ENCODE results near the gene OSGIN1. TPM values are rescaled to one million over a fixed set of nuclear protein-coding genes. Genes with fewer than 3 reads are reported as not detected.

The OSGIN1 gene
- total and polyA plus RNA-seq, 7 donors: 3.6 to 9.9 (median 5.4) TPM

DNA sequence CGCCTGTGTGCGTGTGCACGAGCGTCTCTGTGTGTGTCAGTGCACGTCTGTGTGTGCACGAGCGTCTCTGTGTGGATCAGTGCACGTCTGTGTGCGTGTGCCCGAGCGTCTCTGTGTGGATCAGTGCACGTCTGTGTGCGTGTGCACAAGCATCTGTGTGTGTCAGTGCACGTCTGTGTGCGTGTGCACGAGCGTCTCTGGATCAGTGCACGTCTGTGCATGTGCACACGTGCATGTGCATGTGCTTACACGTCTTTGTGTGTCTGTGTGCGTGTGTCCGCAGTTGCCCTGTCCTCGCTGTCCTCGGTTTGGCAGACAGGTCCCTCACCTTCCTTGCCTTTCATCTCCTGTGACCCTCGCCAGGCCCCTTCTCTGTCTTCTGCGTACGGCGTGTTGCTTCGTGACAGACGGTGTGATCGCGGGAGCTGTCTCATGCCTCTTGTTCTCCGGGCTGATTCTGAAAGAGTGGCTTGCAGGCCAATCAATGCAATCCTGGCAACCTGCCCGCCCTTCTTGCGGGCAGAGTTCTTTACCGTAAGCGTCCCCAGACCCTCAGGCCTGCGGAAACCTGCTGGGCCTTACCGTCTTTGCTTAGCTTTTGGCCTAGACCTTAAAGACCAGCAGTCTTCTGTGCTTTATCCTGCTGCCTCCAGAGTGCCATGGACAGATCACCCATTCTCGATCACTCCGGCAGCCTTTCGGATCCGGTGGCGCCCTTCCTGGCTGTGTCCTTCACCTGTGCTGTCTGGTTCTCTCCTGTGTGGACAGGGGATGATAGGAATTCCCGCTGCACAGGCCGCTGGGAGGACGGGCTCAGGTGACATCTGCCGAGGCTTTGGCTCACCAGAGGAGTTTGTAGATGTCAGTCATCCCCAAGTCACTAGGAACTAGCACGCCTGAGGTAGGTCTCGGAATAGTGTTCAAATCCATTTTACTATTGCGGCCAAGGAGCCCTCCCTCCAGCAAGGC is 35.6 kb upstream of the OSGIN1 start:
- intact Hi-C loops (cut with DNase I): no loop called here
- no peaks in the 10 kb centered on the region for H3K4me1 ChIP-seq
- 97% methylated on average over 51 of the region's 51 CpGs for WGBS, 2 donors
- peak; percentile 66 for DNase-seq
- H3K27me3 ChIP-seq: no peaks in the 10 kb centered on the region
- H3K4me3 ChIP-seq: no peak overlapping the region
- H3K9me3 ChIP-seq: no peaks in the 10 kb centered on the region
- TF ChIP-seq POLR2AphosphoS5 (IDR thresholded peaks at IDR 0.05): no peak
- no peak for TF ChIP-seq EP300 (IDR thresholded peaks at IDR 0.05)
- no peak for TF ChIP-seq CTCF (IDR thresholded peaks at IDR 0.05)
- TF ChIP-seq POLR2A (IDR thresholded peaks at IDR 0.05): no peak
- no peak overlapping the region for H3K27ac ChIP-seq
- peaks cover 53 to 77% (median 62%) of the 10 kb centered on the region in 4 donors for H3K36me3 ChIP-seq

DNA sequence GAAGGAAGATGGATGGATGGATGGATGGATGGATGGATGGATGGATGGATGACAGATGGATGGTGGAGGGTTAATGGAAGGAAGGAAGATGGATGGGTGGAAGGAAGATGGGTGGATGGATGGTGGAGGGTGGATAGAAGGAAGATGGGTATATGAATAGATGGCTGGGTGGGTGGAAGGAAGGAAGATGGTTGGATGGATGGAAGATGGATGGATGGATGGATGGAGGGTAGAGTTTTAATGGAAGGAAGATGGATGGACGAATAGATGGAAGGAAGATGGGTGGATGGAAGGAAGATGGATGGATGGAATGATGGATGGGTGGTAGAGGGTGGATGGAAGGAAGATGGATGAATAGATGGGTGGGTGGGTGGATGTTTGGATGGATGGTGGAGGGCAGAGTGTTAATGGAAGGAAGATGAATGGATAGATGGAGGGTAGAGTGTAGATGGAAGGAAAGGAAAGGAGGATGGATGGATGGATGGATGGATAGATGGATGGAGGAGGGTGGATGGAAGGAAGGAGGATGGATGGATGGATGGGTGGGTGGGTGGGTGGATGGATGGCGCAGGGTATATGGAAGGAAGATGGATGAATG is 32.0 kb upstream of the OSGIN1 start:
- no peaks in the 10 kb centered on the region for H3K27me3 ChIP-seq
- intact Hi-C loops (cut with DNase I): no loop called here
- no peaks in the 10 kb centered on the region for H3K9me3 ChIP-seq
- H3K36me3 ChIP-seq: peaks cover 32 to 44% (median 37%) of the 10 kb centered on the region in 4 donors
- WGBS, 2 donors: 93% methylated on average over 2 of the region's 2 CpGs
- H3K27ac ChIP-seq: no peak overlapping the region
- H3K4me1 ChIP-seq: no peaks in the 10 kb centered on the region
- DNase-seq: no peak
- no peak overlapping the region for H3K4me3 ChIP-seq
- TF ChIP-seq CTCF (IDR thresholded peaks at IDR 0.05) (no peak), POLR2AphosphoS5 (IDR thresholded peaks at IDR 0.05) (no peak), EP300 (IDR thresholded peaks at IDR 0.05) (no peak), POLR2A (IDR thresholded peaks at IDR 0.05) (no peak)

GRCh38 chr16:83923581-83924365 is 29.3 kb upstream of the OSGIN1 start:
- TF ChIP-seq POLR2A (IDR thresholded peaks at IDR 0.05) (no peak), CTCF (IDR thresholded peaks at IDR 0.05) (no peak), POLR2AphosphoS5 (IDR thresholded peaks at IDR 0.05) (no peak), EP300 (IDR thresholded peaks at IDR 0.05) (no peak)
- intact Hi-C loops (cut with DNase I): no loop called here
- 94 to 95% methylated on average over 31 of the region's 31 CpGs for WGBS, 2 donors
- Histone ChIP-seq H3K4me1 (peaks cover 0 to 8% (median 3%) of the 10 kb centered on the region in 4 donors), H3K9me3 (no peaks in the 10 kb centered on the region), H3K36me3 (peaks cover 15 to 22% (median 18%) of the 10 kb centered on the region in 4 donors), H3K4me3 (no peak overlapping the region), H3K27ac (no peak overlapping the region), H3K27me3 (no peaks in the 10 kb centered on the region)
- DNase-seq: no peak

GRCh38 chr16:83924686-83925085 is 28.4 kb upstream of the OSGIN1 start:
- Histone ChIP-seq H3K4me3 (no peak overlapping the region), H3K27ac (no peak overlapping the region), H3K36me3 (peaks cover 7 to 13% (median 9%) of the 10 kb centered on the region in 4 donors), H3K9me3 (no peaks in the 10 kb centered on the region), H3K4me1 (peaks cover 0 to 8% (median 3%) of the 10 kb centered on the region in 4 donors), H3K27me3 (no peaks in the 10 kb centered on the region)
- DNase-seq: no peak
- 89 to 92% methylated on average over 13 of the region's 13 CpGs for WGBS, 2 donors
- TF ChIP-seq POLR2AphosphoS5 (IDR thresholded peaks at IDR 0.05): no peak
- TF ChIP-seq EP300 (IDR thresholded peaks at IDR 0.05): no peak
- no peak for TF ChIP-seq CTCF (IDR thresholded peaks at IDR 0.05)
- intact Hi-C loops (cut with DNase I): no loop called here
